GM10266 (cell line): Measurements from ENCODE around the gene PHF21A.
A peak's percentile ranks its signal among the peaks of the same experiment; 100 is the strongest.
"Not testable (repeated sequence)": the region's sequence is repeated elsewhere in the genome, so short reads cannot be mapped to it uniquely, and the experiment has no call there.

Source experiments
- DNase-seq: peaks from one replicate; pipeline ENCODE4 v3.0.0; 2012; ENCODE audit errors: extremely low spot score
- CTCF ChIP-seq: IDR thresholded peaks from 2 replicates; pipeline ENCODE4 v1.5.1; 2012; ENCODE audit warnings: mild to moderate bottlenecking, low read depth; ENCODE audit not compliant: control insufficient read depth, insufficient read depth; ENCODE audit errors: missing control alignments

The PHF21A gene

DNA sequence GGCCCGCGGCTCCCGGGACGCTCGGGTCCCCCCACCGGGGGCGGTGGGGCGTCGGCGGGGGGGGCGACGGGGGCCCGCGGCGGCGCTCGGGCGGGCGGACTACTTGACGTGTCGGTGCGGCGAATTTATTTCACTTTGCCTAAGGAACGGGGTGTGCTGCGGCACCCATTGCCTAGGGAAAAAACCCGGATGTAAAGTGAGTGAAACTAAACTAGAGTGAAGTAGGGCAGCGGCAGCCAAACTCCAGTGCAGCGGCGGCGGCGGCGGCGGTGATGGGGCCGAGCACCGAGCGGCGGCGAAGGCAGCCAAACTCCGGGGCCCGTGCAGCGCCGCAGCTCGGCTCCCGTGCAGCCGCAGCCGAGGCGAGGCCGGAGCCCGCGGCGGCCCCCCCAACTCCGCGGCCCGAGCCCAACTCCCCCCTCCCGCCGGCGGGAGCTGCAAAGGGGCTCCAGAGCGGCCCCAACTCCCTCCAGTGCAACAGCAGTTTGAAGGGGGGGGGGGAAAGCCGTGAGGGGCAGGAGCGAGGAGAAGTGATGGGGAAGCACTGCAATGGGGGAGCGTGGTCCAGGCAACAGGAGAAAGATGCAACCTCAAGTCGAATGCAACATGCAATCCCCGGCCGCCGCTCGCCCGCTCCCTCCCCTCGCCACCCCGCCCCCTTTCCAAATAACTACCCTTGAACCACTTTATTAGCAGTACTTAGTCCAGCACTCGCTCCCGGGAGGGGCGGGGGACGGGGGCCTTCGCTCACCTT lies 647 bp upstream of the PHF21A start:
- peak; percentile 50 for DNase-seq
- TF ChIP-seq CTCF = no peak

DNA sequence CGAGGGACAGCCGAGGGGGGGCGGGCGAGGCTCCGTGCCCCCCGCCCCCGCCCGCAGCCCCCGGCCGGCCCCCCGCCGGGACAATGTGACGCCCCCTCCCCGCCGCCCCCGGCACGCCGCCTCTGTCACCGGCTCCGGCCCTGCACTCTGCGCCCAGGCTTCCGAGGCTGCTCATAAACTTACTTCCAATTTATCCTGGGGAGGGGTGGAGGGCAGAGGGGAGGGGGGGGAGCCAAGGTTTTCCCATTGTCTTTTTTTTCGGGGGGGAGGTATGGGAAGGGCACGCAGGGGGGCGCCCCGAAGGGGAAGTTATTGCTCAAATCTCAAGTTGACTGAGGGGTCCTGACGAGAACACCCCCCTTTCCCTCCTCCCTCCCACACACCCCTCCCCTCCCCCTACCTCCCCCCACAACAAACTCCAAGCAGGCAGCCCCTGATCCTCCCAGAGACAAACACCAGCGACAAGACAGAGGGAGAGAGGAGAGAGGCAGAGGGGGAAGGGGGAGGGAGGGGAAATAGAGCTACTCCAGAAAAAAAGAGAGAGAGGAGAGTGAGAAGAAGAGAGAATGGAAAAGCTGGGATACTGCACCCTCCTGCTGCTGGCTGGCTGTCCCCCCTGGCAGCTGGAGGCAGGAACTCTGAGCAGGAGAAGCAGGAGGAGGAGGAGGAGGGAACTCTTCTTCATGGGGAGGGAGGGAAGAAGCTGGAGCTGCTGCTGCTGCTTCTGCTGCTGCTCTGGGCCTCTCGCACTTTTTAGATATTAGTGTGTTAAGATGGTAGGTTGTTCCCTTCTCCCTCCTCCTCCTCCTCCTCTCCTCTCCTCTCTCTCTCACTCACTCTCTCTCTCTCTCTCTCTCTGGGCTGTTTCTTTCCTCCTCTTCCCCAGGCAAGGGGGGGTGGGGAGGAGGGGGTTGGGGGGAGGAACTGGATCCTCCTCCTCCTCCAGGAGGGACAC lies 631 bp downstream of the PHF21A start:
- peak; percentile 36 for DNase-seq
- TF ChIP-seq CTCF = no peak

- no peak for TF ChIP-seq CTCF
- peak; percentile 74 for DNase-seq
Observed at GRCh38 chr11:46119352-46120216, 1.7 kb downstream of the PHF21A start.

GRCh38 chr11:46118702-46119351 lies 2.4 kb downstream of the PHF21A start:
- TF ChIP-seq CTCF = no peak
- DNase-seq = no peak

DNA sequence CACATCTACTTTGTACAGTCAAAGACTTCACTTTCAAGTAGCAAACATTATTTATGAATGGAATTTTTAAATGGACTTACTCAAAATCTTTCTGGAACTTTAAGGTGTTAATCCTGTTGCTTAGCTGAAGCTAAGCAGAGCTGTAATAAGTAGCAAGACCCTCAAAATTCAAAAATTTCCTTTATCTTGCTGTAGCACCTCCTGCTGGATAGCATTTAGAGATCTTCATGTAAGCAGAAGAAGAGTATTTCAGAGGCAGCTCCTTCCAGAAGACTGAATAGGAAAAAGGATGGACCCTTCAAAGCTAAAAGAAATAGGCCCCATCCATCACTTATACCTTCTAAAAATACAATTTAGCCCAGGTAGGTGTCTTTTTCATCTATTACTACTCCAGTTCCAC lies 3.4 kb downstream of the PHF21A start:
- peak; percentile 45 for TF ChIP-seq CTCF
- DNase-seq = no peak

GRCh38 chr11:46116712-46117037 lies 4.6 kb downstream of the PHF21A start:
- DNase-seq = not testable (repeated sequence)
